ENCODE data around the gene PDE4A. TPM values are rescaled to one million over a fixed set of nuclear protein-coding genes. Genes with fewer than 3 reads are reported as not detected.
A peak's percentile ranks its signal among the peaks of the same experiment; 100 is the strongest.

PDE4A gene
- total RNA-seq, 1 experiment from 2014 or later: 2.6 TPM

GRCh38 chr19:10491472-10492047, 71.2 kb downstream of the PDE4A start:
- Histone ChIP-seq H3K36me3 (replicated peaks; ENCODE audit: control insufficient read depth, insufficient read depth, low read length) (peaks cover 29% of the 10 kb centered on the region), H3K27me3 (ENCODE audit: control insufficient read depth, insufficient read depth, low read length) (no peaks in the 10 kb centered on the region), H3K4me3 (ENCODE audit: insufficient read depth, low read depth, low read length) (no peak overlapping the region)
- no peak for DNase-seq

GRCh38 chr19:10497371-10497770, 77.0 kb downstream of the PDE4A start:
- Histone ChIP-seq H3K4me3 (ENCODE audit: insufficient read depth, low read depth, low read length) (no peak overlapping the region), H3K27me3 (ENCODE audit: control insufficient read depth, insufficient read depth, low read length) (no peaks in the 10 kb centered on the region), H3K36me3 (replicated peaks; ENCODE audit: control insufficient read depth, insufficient read depth, low read length) (peaks cover 21% of the 10 kb centered on the region)
- peak; percentile 21 for DNase-seq

GRCh38 chr19:10499550-10500246, 79.4 kb downstream of the PDE4A start:
- no peaks in the 10 kb centered on the region; the same call in 1 of the 2 replicates for H3K27me3 ChIP-seq (ENCODE audit: control insufficient read depth, insufficient read depth, low read length)
- peak; percentile 89 for DNase-seq
- H3K36me3 ChIP-seq (replicated peaks; ENCODE audit: control insufficient read depth, insufficient read depth, low read length): peaks cover 19% of the 10 kb centered on the region
- H3K4me3 ChIP-seq (ENCODE audit: insufficient read depth, low read depth, low read length): no peak overlapping the region

- Histone ChIP-seq H3K36me3 (replicated peaks; ENCODE audit: control insufficient read depth, insufficient read depth, low read length) (peaks cover 17% of the 10 kb centered on the region), H3K4me3 (ENCODE audit: insufficient read depth, low read depth, low read length) (no peak overlapping the region), H3K27me3 (ENCODE audit: control insufficient read depth, insufficient read depth, low read length) (no peaks in the 10 kb centered on the region; the same call in 1 of the 2 replicates)
- DNase-seq: no peak
Observed at GRCh38 chr19:10500247-10500592, 79.9 kb downstream of the PDE4A start.

GRCh38 chr19:10501971-10502523, 81.7 kb downstream of the PDE4A start:
- H3K36me3 ChIP-seq (replicated peaks; ENCODE audit: control insufficient read depth, insufficient read depth, low read length): peaks cover 15% of the 10 kb centered on the region
- peak; percentile 86 for DNase-seq
- peak overlapping the region; percentile 93 for H3K4me3 ChIP-seq (ENCODE audit: insufficient read depth, low read depth, low read length)
- H3K27me3 ChIP-seq (ENCODE audit: control insufficient read depth, insufficient read depth, low read length): no peaks in the 10 kb centered on the region; the same call in 1 of the 2 replicates

GRCh38 chr19:10502524-10503001, 82.2 kb downstream of the PDE4A start:
- Histone ChIP-seq H3K36me3 (replicated peaks; ENCODE audit: control insufficient read depth, insufficient read depth, low read length) (peaks cover 14% of the 10 kb centered on the region), H3K4me3 (ENCODE audit: insufficient read depth, low read depth, low read length) (peak overlapping the region; percentile 93), H3K27me3 (ENCODE audit: control insufficient read depth, insufficient read depth, low read length) (no peaks in the 10 kb centered on the region; the same call in 1 of the 2 replicates)
- peak; percentile 98 for DNase-seq

- DNase-seq: peak; percentile 89
Observed at GRCh38 chr19:10503002-10503789, 82.9 kb downstream of the PDE4A start, which contains the start of gene KEAP1. Gene KEAP1 (minus strand): TSS chr19:10503356. CDS start chr19:10500033, 3,323 bp downstream.

GRCh38 chr19:10505583-10506229, 85.4 kb downstream of the PDE4A start:
- peak; percentile 85 for DNase-seq
- H3K36me3 ChIP-seq (replicated peaks; ENCODE audit: control insufficient read depth, insufficient read depth, low read length): no peaks in the 10 kb centered on the region
- H3K27me3 ChIP-seq (ENCODE audit: control insufficient read depth, insufficient read depth, low read length): no peaks in the 10 kb centered on the region; the same call in 1 of the 2 replicates
- no peak overlapping the region for H3K4me3 ChIP-seq (ENCODE audit: insufficient read depth, low read depth, low read length)

More at GRCh38 chr19:10503002-10503789, 82.9 kb downstream of the PDE4A start, which contains the start of gene KEAP1:
- no peaks in the 10 kb centered on the region; the same call in 1 of the 2 replicates for H3K27me3 ChIP-seq (ENCODE audit: control insufficient read depth, insufficient read depth, low read length)
- peak within 1 kb of the TSS; percentile 93 for H3K4me3 ChIP-seq (ENCODE audit: insufficient read depth, low read depth, low read length)
- H3K36me3 ChIP-seq (replicated peaks; ENCODE audit: control insufficient read depth, insufficient read depth, low read length): peaks cover 12% of the 10 kb centered on the region

- no peak for DNase-seq
Observed at GRCh38 chr19:10508036-10508435, 87.7 kb downstream of the PDE4A start.

GRCh38 chr19:10508707-10509106, 88.4 kb downstream of the PDE4A start:
- no peaks in the 10 kb centered on the region for H3K36me3 ChIP-seq (replicated peaks; ENCODE audit: control insufficient read depth, insufficient read depth, low read length)
- DNase-seq: no peak
- no peak overlapping the region for H3K4me3 ChIP-seq (ENCODE audit: insufficient read depth, low read depth, low read length)
- H3K27me3 ChIP-seq (ENCODE audit: control insufficient read depth, insufficient read depth, low read length): peaks cover 5% of the 10 kb centered on the region; the same call in 1 of the 2 replicates

More at GRCh38 chr19:10508036-10508435, 87.7 kb downstream of the PDE4A start:
- Histone ChIP-seq H3K27me3 (ENCODE audit: control insufficient read depth, insufficient read depth, low read length) (peaks cover 1% of the 10 kb centered on the region; the same call in 1 of the 2 replicates), H3K4me3 (ENCODE audit: insufficient read depth, low read depth, low read length) (no peak overlapping the region), H3K36me3 (replicated peaks; ENCODE audit: control insufficient read depth, insufficient read depth, low read length) (no peaks in the 10 kb centered on the region)

- DNase-seq: peak; percentile 92
- H3K36me3 ChIP-seq (replicated peaks; ENCODE audit: control insufficient read depth, insufficient read depth, low read length): no peaks in the 10 kb centered on the region
- no peak overlapping the region for H3K4me3 ChIP-seq (ENCODE audit: insufficient read depth, low read depth, low read length)
- peaks cover 16% of the 10 kb centered on the region; the same call in 1 of the 2 replicates for H3K27me3 ChIP-seq (ENCODE audit: control insufficient read depth, insufficient read depth, low read length)
Observed at GRCh38 chr19:10510301-10510802, 90.0 kb downstream of the PDE4A start.

- Histone ChIP-seq H3K4me3 (ENCODE audit: insufficient read depth, low read depth, low read length) (no peak overlapping the region), H3K36me3 (replicated peaks; ENCODE audit: control insufficient read depth, insufficient read depth, low read length) (no peaks in the 10 kb centered on the region), H3K27me3 (ENCODE audit: control insufficient read depth, insufficient read depth, low read length) (peaks cover 34% of the 10 kb centered on the region)
- peak; percentile 35 for DNase-seq
Observed at GRCh38 chr19:10513223-10513622, 92.9 kb downstream of the PDE4A start.

GRCh38 chr19:10514211-10515145, 94.1 kb downstream of the PDE4A start:
- H3K36me3 ChIP-seq (replicated peaks; ENCODE audit: control insufficient read depth, insufficient read depth, low read length): no peaks in the 10 kb centered on the region
- H3K4me3 ChIP-seq (ENCODE audit: insufficient read depth, low read depth, low read length): peak overlapping the region; percentile 39; the same call in 1 of the 2 replicates
- peak; percentile 94 for DNase-seq
- peaks cover 45% of the 10 kb centered on the region for H3K27me3 ChIP-seq (ENCODE audit: control insufficient read depth, insufficient read depth, low read length)
